ENCODE measurements around the gene LDLRAD1. TPM values are rescaled to one million over a fixed set of nuclear protein-coding genes. Genes with fewer than 3 reads are reported as not detected.
A peak's percentile ranks its signal among the peaks of the same experiment; 100 is the strongest.
"Not testable (repeated sequence)": the region's sequence is repeated elsewhere in the genome, so short reads cannot be mapped to it uniquely, and the experiment has no call there.

The LDLRAD1 gene
- total RNA-seq, 1 donor from 2014 or later = 0.41 TPM

GRCh38 chr1:54052431-54052933 lies 34.5 kb upstream of the LDLRAD1 start:
- Histone ChIP-seq H3K36me3 (no peaks in the 10 kb centered on the region), H3K27ac (peak overlapping the region; percentile 98), H3K4me3 (peak overlapping the region; percentile 91), H3K27me3 (no peaks in the 10 kb centered on the region), H3K4me1 (peaks cover 48% of the 10 kb centered on the region), H3K9me3 (no peaks in the 10 kb centered on the region)
- ATAC-seq = peak; percentile 24
- DNase-seq = no peak
- intact Hi-C loops (cut with DNase I) = no loop called here
- no peak for TF ChIP-seq CTCF (IDR thresholded peaks at IDR 0.05)

- DNase-seq (no peak), ATAC-seq (no peak)
- H3K36me3 ChIP-seq = no peaks in the 10 kb centered on the region
- H3K4me1 ChIP-seq = peaks cover 52% of the 10 kb centered on the region
- no peaks in the 10 kb centered on the region for H3K9me3 ChIP-seq
- TF ChIP-seq CTCF (IDR thresholded peaks at IDR 0.05) = no peak
- H3K4me3 ChIP-seq = peak overlapping the region; percentile 91
- H3K27me3 ChIP-seq = no peaks in the 10 kb centered on the region
- intact Hi-C loops (cut with DNase I) = no loop called here
- peak overlapping the region; percentile 98 for H3K27ac ChIP-seq
Measured at GRCh38 chr1:54051933-54052430, 34.0 kb upstream of the LDLRAD1 start.

GRCh38 chr1:54050435-54050834 lies 32.4 kb upstream of the LDLRAD1 start:
- ATAC-seq; H3K36me3 ChIP-seq; DNase-seq; H3K27me3 ChIP-seq; H3K9me3 ChIP-seq; intact Hi-C loops (cut with DNase I); H3K27ac ChIP-seq; H3K4me3 ChIP-seq: not testable (repeated sequence)
- peaks cover 56% of the 10 kb centered on the region for H3K4me1 ChIP-seq

- no peaks in the 10 kb centered on the region for H3K9me3 ChIP-seq
- no peak overlapping the region for H3K4me3 ChIP-seq
- no peak for TF ChIP-seq CTCF (IDR thresholded peaks at IDR 0.05)
- DNase-seq (no peak), ATAC-seq (no peak)
- intact Hi-C loops (cut with DNase I) = no loop called here
- peaks cover 36% of the 10 kb centered on the region for H3K36me3 ChIP-seq
- no peaks in the 10 kb centered on the region for H3K27me3 ChIP-seq
- peaks cover 49% of the 10 kb centered on the region for H3K4me1 ChIP-seq
- H3K27ac ChIP-seq = no peak overlapping the region
Measured at GRCh38 chr1:54047384-54048305, 29.7 kb upstream of the LDLRAD1 start.

- peaks cover 47% of the 10 kb centered on the region for H3K4me1 ChIP-seq
- no peak for DNase-seq
- no peak for TF ChIP-seq CTCF (IDR thresholded peaks at IDR 0.05)
- no peak for ATAC-seq
- no peak overlapping the region for H3K27ac ChIP-seq
- H3K4me3 ChIP-seq = no peak overlapping the region
- no peaks in the 10 kb centered on the region for H3K9me3 ChIP-seq
- no peaks in the 10 kb centered on the region for H3K27me3 ChIP-seq
- intact Hi-C loops (cut with DNase I) = no loop called here
- peaks cover 45% of the 10 kb centered on the region for H3K36me3 ChIP-seq
Measured at GRCh38 chr1:54046671-54047383, 28.8 kb upstream of the LDLRAD1 start.

- Histone ChIP-seq H3K9me3 (no peaks in the 10 kb centered on the region), H3K4me1 (peaks cover 34% of the 10 kb centered on the region), H3K27me3 (no peaks in the 10 kb centered on the region), H3K36me3 (peaks cover 58% of the 10 kb centered on the region), H3K4me3 (no peak overlapping the region), H3K27ac (no peak overlapping the region)
- no peak for TF ChIP-seq CTCF (IDR thresholded peaks at IDR 0.05)
- intact Hi-C loops (cut with DNase I) = no loop called here
- ATAC-seq (no peak), DNase-seq (no peak)
Measured at GRCh38 chr1:54045496-54045895, 27.5 kb upstream of the LDLRAD1 start.

All from upper lobe of right lung (tissue), 1 donor.